Left lung (tissue), 14 donors: ENCODE results near the gene TNF. TPM values are rescaled to one million over a fixed set of nuclear protein-coding genes. Genes with fewer than 3 reads are reported as not detected.

ENCODE experiments used
- ATAC-seq: fragments of 200-7000 bp; cut with Tn5 transposase; one replicate; pipeline ENCODE4 v1.9.1; 2020; ENCODE audit warnings: moderate library complexity
- DNase-seq, 4 donors: peaks; one replicate each; pipeline ENCODE4 v3.0.0-alpha.2; 2013 to 2020
- H3K27ac ChIP-seq, 2 donors: fragments of 200-600 bp; sonication (generic) in 1 of 2; one replicate each; pipeline versions ENCODE4 v1.5.0 to v1.8.0; 2020 to 2021
- H3K27me3 ChIP-seq, 2 donors: fragments of 200-600 bp; sonication (generic) in 1 of 2; one replicate each; pipeline versions ENCODE4 v1.5.0 to v1.8.0; 2020 to 2021
- H3K36me3 ChIP-seq, 2 donors: fragments of 200-600 bp; sonication (generic) in 1 of 2; one replicate each; pipeline versions ENCODE4 v1.5.0 to v1.8.0; 2020 to 2021
- H3K4me1 ChIP-seq, 2 donors: fragments of 200-600 bp; one replicate each; pipeline ENCODE4 v1.8.0; 2021
- H3K4me3 ChIP-seq, 2 donors: fragments of 200-600 bp; sonication (generic) in 1 of 2; one replicate each; pipeline versions ENCODE4 v1.5.0 to v1.8.0; 2020 to 2021; ENCODE audit warnings: mild to moderate bottlenecking in 1 of 2
- H3K9me3 ChIP-seq, 2 donors: fragments of 200-600 bp; sonication (generic) in 1 of 2; one replicate each; pipeline versions ENCODE4 v1.5.0 to v1.8.0; 2020 to 2021
- intact Hi-C, 2 donors: fragments of 100-400 bp; cut with DNase I; formaldehyde crosslinking; loops; one replicate each; pipeline versions ENCODE4 v1.11.2 to v1.14.2; 2022
- long read RNA-seq, 12 donors: library from polyadenylated mRNA in 2 of 12; unstranded in 2 of 12; transcript quantifications; one replicate each; pipeline ENCODE4 v2.0.0 and lab custom pipeline, GENCODE V29; 2019 to 2026
- polyA plus RNA-seq, 6 donors: library from polyadenylated mRNA; unstranded; fragments of 120-200 nt; gene quantifications; one replicate each; pipeline ENCODE4 v1.2.1, GENCODE V29; 2013; ENCODE audit not compliant: insufficient read length in 6 of 6
- total RNA-seq, 2 donors: library from RNA; stranded (reverse); fragmentation: NEBNext Ultra II Directional; extraction: Animal tissue kit (Norgen Biotek cat#: 25700); gene quantifications; one replicate each; pipeline ENCODE4 v1.2.1, GENCODE V29; 2021
- TF ChIP-seq, protein P1 (sequence below), 2 donors: fragments of 200-600 bp; sonication (generic) in 1 of 2; IDR thresholded peaks; one replicate each; pipeline versions ENCODE4 v1.5.0 to v1.8.0; 2021; ENCODE audit warnings: antibody characterized with exemption in 2 of 2
- donor health status: DM: no; HTN: yes; CAD: no.
- donor health status: DM: no; HTN: no; CAD: no.

TNF gene
- total RNA-seq (10 to 100 TPM in 1 of 2 donors, under 1 TPM in 1; 0.29 to 10.4 TPM), polyA plus RNA-seq (under 1 TPM in 5 of 6 donors, not detected in 1; 0.19 to 0.63 (median 0.26) TPM)
- long read RNA-seq, donor 1 = 0 reads
- long read RNA-seq, donor 2 = 0 reads
- long read RNA-seq, donor 3 = 0 reads
- long read RNA-seq, donor 4 = 0 reads
- long read RNA-seq, donor 5 = 0 reads
- long read RNA-seq, donor 6 = 0 reads
- long read RNA-seq, donor 7 = 0 reads
- long read RNA-seq, donor 8 = 0 reads
- long read RNA-seq, donor 9 = 0 reads
- long read RNA-seq, donor 10, partial matches to known transcripts = 0 of 4 reads
- long read RNA-seq, donor 10, other reads (novel, unspliced or antisense) = 0 of 4 reads
- long read RNA-seq, donor 11, partial matches to known transcripts = 0 of 1 reads
- long read RNA-seq, donor 11, other reads (novel, unspliced or antisense) = 0 of 1 reads
- long read RNA-seq, donor 12 = 0 reads

- peaks cover 0 to 4% of the 10 kb centered on the region in 2 donors for H3K27me3 ChIP-seq
- H3K4me1 ChIP-seq = peaks cover 0 to 58% of the 10 kb centered on the region in 2 donors
- intact Hi-C loops = no loop called here
- ATAC-seq (peak; percentile 58), DNase-seq (peak in 2 of 4 donors; percentile 66 to 81)
- H3K9me3 ChIP-seq = no peaks in the 10 kb centered on the region
- H3K36me3 ChIP-seq = peaks cover 0 to 17% of the 10 kb centered on the region in 2 donors
- TF ChIP-seq, protein P1, sequence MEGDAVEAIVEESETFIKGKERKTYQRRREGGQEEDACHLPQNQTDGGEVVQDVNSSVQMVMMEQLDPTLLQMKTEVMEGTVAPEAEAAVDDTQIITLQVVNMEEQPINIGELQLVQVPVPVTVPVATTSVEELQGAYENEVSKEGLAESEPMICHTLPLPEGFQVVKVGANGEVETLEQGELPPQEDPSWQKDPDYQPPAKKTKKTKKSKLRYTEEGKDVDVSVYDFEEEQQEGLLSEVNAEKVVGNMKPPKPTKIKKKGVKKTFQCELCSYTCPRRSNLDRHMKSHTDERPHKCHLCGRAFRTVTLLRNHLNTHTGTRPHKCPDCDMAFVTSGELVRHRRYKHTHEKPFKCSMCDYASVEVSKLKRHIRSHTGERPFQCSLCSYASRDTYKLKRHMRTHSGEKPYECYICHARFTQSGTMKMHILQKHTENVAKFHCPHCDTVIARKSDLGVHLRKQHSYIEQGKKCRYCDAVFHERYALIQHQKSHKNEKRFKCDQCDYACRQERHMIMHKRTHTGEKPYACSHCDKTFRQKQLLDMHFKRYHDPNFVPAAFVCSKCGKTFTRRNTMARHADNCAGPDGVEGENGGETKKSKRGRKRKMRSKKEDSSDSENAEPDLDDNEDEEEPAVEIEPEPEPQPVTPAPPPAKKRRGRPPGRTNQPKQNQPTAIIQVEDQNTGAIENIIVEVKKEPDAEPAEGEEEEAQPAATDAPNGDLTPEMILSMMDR (IDR thresholded peaks at IDR 0.05) = no peak
- H3K4me3 ChIP-seq = peak within 1 kb of the TSS; percentile 23 to 56
- H3K27ac ChIP-seq = peak within 1 kb of the TSS in 1 of 2 donors; percentile 71
Observed at GRCh38 chr6:31575335-31575901, at the start of gene TNF. TSS of gene TNF (plus strand) at chr6:31575565. CDS start at chr6:31575742, 177 bp downstream.

DNA sequence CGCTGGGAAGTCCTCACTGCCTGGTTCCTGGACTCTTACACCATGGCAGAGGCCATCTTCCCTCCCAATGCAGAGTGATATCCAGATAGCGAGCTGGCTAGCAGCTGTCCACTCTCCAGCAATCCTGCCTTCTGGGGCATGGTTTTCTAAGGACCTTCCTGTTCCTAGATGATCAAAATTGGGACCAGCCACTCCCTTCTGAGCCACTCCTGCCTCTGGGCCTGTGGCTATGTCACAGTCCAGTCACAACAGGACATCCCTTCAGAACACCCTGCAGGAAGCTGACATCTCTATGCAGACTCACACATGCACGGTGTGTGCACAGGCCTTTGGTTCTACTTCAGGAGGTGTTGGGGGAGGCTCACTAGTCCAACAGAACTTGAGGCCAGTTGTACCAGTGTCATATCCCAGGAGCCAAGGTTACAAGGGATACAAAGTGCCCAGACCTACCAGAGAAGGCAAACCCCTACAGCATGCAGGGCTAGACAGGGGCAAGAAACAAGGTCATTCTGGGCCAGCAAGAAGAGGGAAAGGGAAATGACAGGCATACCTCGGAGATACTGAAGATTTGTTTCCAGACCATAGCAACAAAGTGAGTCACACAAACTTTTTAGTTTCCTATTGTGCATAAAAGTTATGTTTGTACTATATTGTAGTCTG lies 49.3 kb upstream of the TNF start:
- peaks cover 0 to 2% of the 10 kb centered on the region in 2 donors for H3K4me1 ChIP-seq
- DNase-seq = no peak
- H3K4me3 ChIP-seq = no peak overlapping the region
- H3K9me3 ChIP-seq = no peaks in the 10 kb centered on the region
- intact Hi-C loops = no loop called here
- ATAC-seq = peak; percentile 57
- peaks cover 0 to 27% of the 10 kb centered on the region in 2 donors for H3K36me3 ChIP-seq
- peak overlapping the region in 1 of 2 donors; percentile 50 for H3K27ac ChIP-seq
- H3K27me3 ChIP-seq = no peaks in the 10 kb centered on the region
- TF ChIP-seq, protein P1 (IDR thresholded peaks at IDR 0.05) = no peak

GRCh38 chr6:31528307-31528777 lies 47.0 kb upstream of the TNF start:
- Histone ChIP-seq H3K36me3 (peaks cover 0 to 50% of the 10 kb centered on the region in 2 donors), H3K4me3 (no peak overlapping the region), H3K27ac (no peak overlapping the region), H3K9me3 (no peaks in the 10 kb centered on the region), H3K27me3 (no peaks in the 10 kb centered on the region), H3K4me1 (peaks cover 0 to 2% of the 10 kb centered on the region in 2 donors)
- ATAC-seq (no peak), DNase-seq (no peak)
- TF ChIP-seq, protein P1 (IDR thresholded peaks at IDR 0.05) = no peak
- intact Hi-C loops = no loop called here

- Histone ChIP-seq H3K4me1 (peaks cover 0 to 2% of the 10 kb centered on the region in 2 donors), H3K27me3 (no peaks in the 10 kb centered on the region), H3K27ac (no peak within 1 kb of the TSS), H3K36me3 (peaks cover 0 to 55% of the 10 kb centered on the region in 2 donors), H3K4me3 (no peak within 1 kb of the TSS), H3K9me3 (no peaks in the 10 kb centered on the region)
- intact Hi-C loops = no loop called here
- TF ChIP-seq, protein P1 (IDR thresholded peaks at IDR 0.05) = no peak
- ATAC-seq = no peak
- DNase-seq = no peak
Observed at GRCh38 chr6:31528821-31529328, 46.5 kb upstream of the TNF start, which contains the start of gene MCCD1. TSS of gene MCCD1 (plus strand) at chr6:31528962. CDS start at chr6:31529015, 53 bp downstream.
